Epithelial cell of proximal tubule (primary cell): Measurements from ENCODE around the gene FAM32A. TPM values are rescaled to one million over a fixed set of nuclear protein-coding genes. Genes with fewer than 3 reads are reported as not detected.

ENCODE experiments used
- DNase-seq: peaks from one replicate; pipeline ENCODE4 v3.0.0-alpha.2; 2011; ENCODE audit warnings: low read depth
- H3K4me3 ChIP-seq: 2 replicates; pipeline ENCODE4 v1.5.1; 2011; ENCODE audit warnings: low read depth, mild to moderate bottlenecking, low read length
- CTCF ChIP-seq: conservative IDR thresholded peaks from 2 replicates; pipeline ENCODE4 v1.5.1; 2012; ENCODE audit warnings: low read depth, mild to moderate bottlenecking, low read length
- total RNA-seq: library from RNA; depleted of rRNA; stranded (reverse); fragments of >200 nt; gene quantifications from 2 replicates; pipeline ENCODE4 v1.2.3, GENCODE V29; 2015

Gene FAM32A
- total RNA-seq, 1 donor from 2014 or later = 119 TPM

GRCh38 chr19:16234552-16235445 is 49.6 kb downstream of the FAM32A start:
- no peak for DNase-seq
- no peak for TF ChIP-seq CTCF
- no peak overlapping the region for H3K4me3 ChIP-seq

GRCh38 chr19:16235811-16236652 is 50.8 kb downstream of the FAM32A start:
- no peak for TF ChIP-seq CTCF
- no peak overlapping the region for H3K4me3 ChIP-seq
- no peak for DNase-seq

Other genes with a start within 250 kb of the FAM32A start
- not detected in 2 replicates for gene OR10H4, start 236.4 kb upstream of the FAM32A start, total RNA-seq
- gene TPM4, start 108.9 kb upstream of the FAM32A start, total RNA-seq = 965 and 968 TPM in 2 replicates
- gene RAB8A, start 73.5 kb upstream of the FAM32A start, total RNA-seq = 62.4 and 103 TPM in 2 replicates
- gene HSH2D, start 41.7 kb upstream of the FAM32A start, total RNA-seq = 0.92 and 1.8 TPM in 2 replicates
- gene CIB3, start 11.9 kb upstream of the FAM32A start, total RNA-seq = not detected in 2 replicates
- 105 and 126 TPM in 2 replicates for gene AP1M1, start 12.5 kb downstream of the FAM32A start, total RNA-seq
- gene KLF2, start 139.4 kb downstream of the FAM32A start, total RNA-seq = 1.3 and 1.9 TPM in 2 replicates